ENCODE measurements around the gene VWCE.

The VWCE gene

GRCh38 chr11:61294717-61295595 lies at the start of gene VWCE:
Gene VWCE (minus strand): TSS chr11:61295316. CDS start chr11:61295037, 279 bp downstream.
- DNase-seq (ENCODE audit: low spot score): peak; percentile 80

- DNase-seq (ENCODE audit: low spot score): no peak
These were observed 49.0 kb upstream of the VWCE start for GRCh38 chr11:61343792-61344745.

GRCh38 chr11:61342207-61342803 lies 47.2 kb upstream of the VWCE start:
- no peak for DNase-seq (ENCODE audit: low spot score)

- no peak for DNase-seq (ENCODE audit: low spot score)
These were observed 46.6 kb upstream of the VWCE start for GRCh38 chr11:61341706-61342105.

- no peak for DNase-seq (ENCODE audit: low spot score)
These were observed 45.9 kb upstream of the VWCE start for GRCh38 chr11:61340979-61341378.

GRCh38 chr11:61339490-61339878 lies 44.4 kb upstream of the VWCE start:
- no peak for DNase-seq (ENCODE audit: low spot score)

GRCh38 chr11:61338783-61339489 lies 43.8 kb upstream of the VWCE start:
- DNase-seq (ENCODE audit: low spot score): no peak

GRCh38 chr11:61337706-61338470 lies 42.8 kb upstream of the VWCE start:
- no peak for DNase-seq (ENCODE audit: low spot score)

- DNase-seq (ENCODE audit: low spot score): peak; percentile 91
These were observed 41.2 kb upstream of the VWCE start for GRCh38 chr11:61336171-61336935.

GRCh38 chr11:61335355-61335710 lies 40.2 kb upstream of the VWCE start:
- no peak for DNase-seq (ENCODE audit: low spot score)

GRCh38 chr11:61334434-61335354 lies 39.6 kb upstream of the VWCE start:
- no peak for DNase-seq (ENCODE audit: low spot score)

GRCh38 chr11:61333550-61334433 lies 38.7 kb upstream of the VWCE start:
- DNase-seq (ENCODE audit: low spot score): no peak

GRCh38 chr11:61332797-61333549 lies 37.9 kb upstream of the VWCE start, which contains the start of the genes DDB1 and TKFC:
Gene DDB1 (minus strand): TSS chr11:61333105. CDS start chr11:61332968, 137 bp downstream.
Gene TKFC (plus strand): TSS chr11:61333228. CDS start chr11:61334729, 1,501 bp downstream.
- peak; percentile 96 for DNase-seq (ENCODE audit: low spot score)

GRCh38 chr11:61332281-61332796 lies 37.2 kb upstream of the VWCE start:
- DNase-seq (ENCODE audit: low spot score): peak; percentile 67

GRCh38 chr11:61331651-61332050 lies 36.5 kb upstream of the VWCE start:
- no peak for DNase-seq (ENCODE audit: low spot score)

- no peak for DNase-seq (ENCODE audit: low spot score)
These were observed 34.8 kb upstream of the VWCE start for GRCh38 chr11:61329871-61330270.

GRCh38 chr11:61328351-61328750 lies 33.2 kb upstream of the VWCE start:
- DNase-seq (ENCODE audit: low spot score): no peak
